ENCODE data around the gene COL7A1.
"Not testable (repeated sequence)": the region's sequence is repeated elsewhere in the genome, so short reads cannot be mapped to it uniquely, and the experiment has no call there.

Gene COL7A1

GRCh38 chr3:48532977-48533337 lies 62.2 kb downstream of the COL7A1 start:
- no peak for DNase-seq

- DNase-seq = no peak
Observed at GRCh38 chr3:48532271-48532976, 62.7 kb downstream of the COL7A1 start.

GRCh38 chr3:48530701-48531100 lies 64.4 kb downstream of the COL7A1 start:
- not testable (repeated sequence) for DNase-seq

GRCh38 chr3:48528754-48529153 lies 66.4 kb downstream of the COL7A1 start:
- no peak for DNase-seq

GRCh38 chr3:48528048-48528447 lies 67.1 kb downstream of the COL7A1 start:
- no peak for DNase-seq

- DNase-seq = no peak
Observed at GRCh38 chr3:48524970-48525369, 70.2 kb downstream of the COL7A1 start.

GRCh38 chr3:48521635-48522034 lies 73.5 kb downstream of the COL7A1 start:
- DNase-seq = no peak

GRCh38 chr3:48519277-48519643 lies 75.9 kb downstream of the COL7A1 start:
- no peak for DNase-seq

- no peak for DNase-seq
Observed at GRCh38 chr3:48518638-48519276, 76.4 kb downstream of the COL7A1 start.

- DNase-seq = no peak
Observed at GRCh38 chr3:48518069-48518468, 77.1 kb downstream of the COL7A1 start.

- no peak for DNase-seq
Observed at GRCh38 chr3:48516571-48516970, 78.6 kb downstream of the COL7A1 start.

- DNase-seq = no peak
Observed at GRCh38 chr3:48514431-48515227, 80.5 kb downstream of the COL7A1 start.

All from NCI-H2107 (cell line).